MG63 (cell line): ENCODE data around the gene BAD. TPM values are rescaled to one million over a fixed set of nuclear protein-coding genes. Genes with fewer than 3 reads are reported as not detected.

ENCODE experiments used
- DNase-seq: peaks from one replicate; pipeline ENCODE4 v3.0.0-alpha.2; 2020
- H3K27me3 ChIP-seq: fragments of 250-450 bp; sonication (Bioruptor Pico); 2 replicates; pipeline ENCODE4 v1.5.1; 2020; ENCODE audit warnings: mild to moderate bottlenecking, moderate library complexity
- H3K36me3 ChIP-seq: fragments of 250-450 bp; sonication (Bioruptor Pico); 2 replicates; pipeline ENCODE4 v1.5.1; 2020; ENCODE audit warnings: mild to moderate bottlenecking, moderate library complexity
- H3K4me3 ChIP-seq: fragments of 250-450 bp; sonication (Bioruptor Pico); 2 replicates; pipeline ENCODE4 v1.5.1; 2020; ENCODE audit warnings: mild to moderate bottlenecking, moderate library complexity
- H3K9me3 ChIP-seq: fragments of 250-450 bp; sonication (Bioruptor Pico); 2 replicates; pipeline ENCODE4 v1.5.1; 2020; ENCODE audit warnings: mild to moderate bottlenecking, moderate library complexity
- total RNA-seq: library from RNA; depleted of rRNA; stranded (reverse); fragments of >200 nt; shearing (Covaris generic); gene quantifications from 2 replicates; pipeline ENCODE4 v1.2.3, GENCODE V29; 2014; ENCODE audit warnings: low replicate concordance

Gene BAD
- total RNA-seq, 1 experiment from 2014 or later: 166 TPM

GRCh38 chr11:64289002-64289564 is 4.6 kb upstream of the BAD start:
- DNase-seq: no peak
- H3K4me3 ChIP-seq: no peak overlapping the region
- H3K27me3 ChIP-seq: no peaks in the 10 kb centered on the region
- H3K9me3 ChIP-seq: no peaks in the 10 kb centered on the region
- H3K36me3 ChIP-seq: no peaks in the 10 kb centered on the region

- H3K4me3 ChIP-seq: no peak overlapping the region
Measured at GRCh38 chr11:64288353-64288750, 3.9 kb upstream of the BAD start.

GRCh38 chr11:64287676-64288352 is 3.3 kb upstream of the BAD start:
- DNase-seq: no peak
- H3K27me3 ChIP-seq: no peaks in the 10 kb centered on the region
- peaks cover 7% of the 10 kb centered on the region; the same call in 1 of the 2 replicates for H3K36me3 ChIP-seq
- H3K9me3 ChIP-seq: no peaks in the 10 kb centered on the region
- no peak overlapping the region for H3K4me3 ChIP-seq

More at GRCh38 chr11:64288353-64288750, 3.9 kb upstream of the BAD start:
- Histone ChIP-seq H3K27me3 (no peaks in the 10 kb centered on the region), H3K9me3 (no peaks in the 10 kb centered on the region), H3K36me3 (peaks cover 2% of the 10 kb centered on the region; the same call in 1 of the 2 replicates)
- DNase-seq: no peak

DNA sequence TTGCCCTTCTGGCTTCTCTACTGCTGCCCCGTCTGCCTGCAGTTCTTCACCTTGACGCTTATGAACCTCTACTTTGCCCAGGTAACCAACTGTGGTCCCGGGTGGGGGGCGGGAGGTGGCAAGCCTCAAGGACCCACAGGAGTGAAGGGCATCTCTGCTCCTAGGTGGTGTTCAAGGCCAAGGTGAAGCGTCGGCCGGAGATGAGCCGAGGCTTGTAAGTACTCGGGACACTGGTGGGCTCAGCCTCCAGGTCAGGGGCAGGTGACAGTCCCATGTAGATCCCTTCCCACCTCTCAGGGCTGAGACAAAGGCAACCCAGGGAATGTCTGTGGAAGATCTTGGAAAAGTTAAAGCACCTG is 2.3 kb upstream of the BAD start:
- no peak for DNase-seq
- Histone ChIP-seq H3K9me3 (no peaks in the 10 kb centered on the region), H3K27me3 (no peaks in the 10 kb centered on the region), H3K4me3 (no peak overlapping the region), H3K36me3 (peaks cover 13% of the 10 kb centered on the region)

DNA sequence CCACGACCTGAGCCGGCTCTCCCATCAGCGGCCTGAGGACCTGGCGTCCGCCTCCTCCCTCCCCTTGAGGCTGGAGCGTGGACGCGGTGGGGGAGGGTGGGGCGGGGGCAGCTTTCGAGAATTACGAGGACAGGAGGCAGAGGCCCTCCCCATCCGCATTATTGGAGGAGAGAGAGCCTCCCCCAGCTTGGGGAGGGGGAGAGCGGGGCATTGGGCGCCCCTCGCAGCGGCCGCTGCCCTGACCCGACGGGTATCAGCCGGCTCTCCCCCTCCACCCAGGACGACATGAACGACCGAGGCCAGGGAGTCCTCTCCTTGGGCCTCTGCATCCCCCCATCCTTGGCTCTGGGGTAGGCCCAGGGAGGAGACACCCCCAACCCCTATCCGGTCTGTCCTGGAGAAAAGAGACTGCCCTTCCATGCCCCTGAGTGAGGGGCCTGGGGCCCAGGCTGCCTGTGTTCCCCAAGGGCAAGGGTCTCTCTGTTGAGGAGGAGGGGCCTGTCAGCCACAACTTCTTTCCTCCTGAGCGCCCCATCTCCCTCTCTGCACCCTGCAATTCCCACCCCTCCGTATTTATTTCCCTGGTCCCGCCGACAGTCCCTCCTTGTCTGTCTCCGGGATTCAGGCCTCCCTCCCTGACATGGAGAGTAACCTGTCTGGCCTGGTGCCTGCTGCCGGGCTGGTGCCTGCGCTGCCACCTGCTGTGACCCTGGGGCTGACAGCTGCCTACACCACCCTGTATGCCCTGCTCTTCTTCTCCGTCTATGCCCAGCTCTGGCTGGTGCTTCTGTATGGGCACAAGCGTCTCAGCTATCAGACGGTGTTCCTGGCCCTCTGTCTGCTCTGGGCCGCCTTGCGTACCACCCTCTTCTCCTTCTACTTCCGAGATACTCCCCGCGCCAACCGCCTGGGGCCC is 1.7 kb upstream of the BAD start:
- Histone ChIP-seq H3K36me3 (peaks cover 13% of the 10 kb centered on the region), H3K4me3 (peak overlapping the region; percentile 70), H3K27me3 (no peaks in the 10 kb centered on the region), H3K9me3 (no peaks in the 10 kb centered on the region)
- no peak for DNase-seq

DNA sequence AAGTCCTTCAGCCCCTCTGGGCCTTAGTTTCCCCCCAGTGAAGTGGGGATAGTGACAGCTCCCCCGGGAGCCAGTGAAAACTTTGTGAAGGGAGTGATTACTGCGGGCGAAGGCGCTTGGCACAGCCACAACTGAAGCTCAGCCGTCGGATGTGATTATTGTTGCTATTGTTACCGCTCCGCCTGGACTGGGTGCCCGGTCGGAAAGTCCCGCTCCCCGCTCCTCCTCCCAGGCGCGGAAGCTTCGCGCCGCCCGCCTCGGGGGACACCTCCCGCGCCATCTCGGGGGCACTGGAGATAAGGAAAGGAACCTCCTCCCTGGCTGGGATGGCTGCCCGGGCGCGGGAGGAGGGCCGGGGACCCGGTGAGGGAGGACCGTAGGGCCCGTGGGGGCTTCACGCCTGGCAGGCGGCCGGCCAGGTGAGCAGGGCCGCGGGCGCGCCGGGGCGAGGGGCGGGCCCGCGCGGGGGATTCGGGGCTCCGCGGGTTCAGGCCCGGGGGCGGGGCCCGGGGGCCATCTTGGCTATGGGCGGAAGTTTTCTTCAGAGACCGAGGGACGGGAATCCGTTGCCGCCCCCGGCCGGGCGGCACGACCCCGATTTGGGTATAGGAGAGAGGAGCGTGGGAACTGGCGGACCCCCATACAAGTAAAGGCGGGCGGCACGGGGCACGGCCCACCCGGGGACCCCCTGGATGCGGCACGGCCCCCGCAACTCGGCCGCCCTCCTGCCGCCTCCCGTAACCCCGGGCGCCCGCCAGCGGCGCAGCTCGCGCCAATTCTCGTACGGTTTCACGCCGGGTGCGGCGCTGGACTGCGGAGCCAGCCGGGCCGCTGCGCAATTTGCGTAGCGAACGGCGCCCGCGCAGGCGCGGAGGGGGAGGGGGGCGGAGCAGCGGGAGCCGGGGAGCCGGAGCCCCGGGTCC is 758 bp upstream of the BAD start, which contains the start of gene GPR137:
Gene GPR137, plus strand, starts transcription at position 887 of the 923 bp plus-strand sequence. CDS start 677 bp downstream, outside the sequence.
- H3K9me3 ChIP-seq: no peaks in the 10 kb centered on the region
- peak; percentile 82 for DNase-seq
- H3K4me3 ChIP-seq: peak within 1 kb of the TSS; percentile 70

GRCh38 chr11:64283092-64283491 is 1.4 kb downstream of the BAD start:
- no peaks in the 10 kb centered on the region for H3K9me3 ChIP-seq

More for the DNA sequence above, 758 bp upstream of the BAD start, which contains the start of gene GPR137:
- H3K27me3 ChIP-seq: no peaks in the 10 kb centered on the region
- peaks cover 18% of the 10 kb centered on the region for H3K36me3 ChIP-seq

DNA sequence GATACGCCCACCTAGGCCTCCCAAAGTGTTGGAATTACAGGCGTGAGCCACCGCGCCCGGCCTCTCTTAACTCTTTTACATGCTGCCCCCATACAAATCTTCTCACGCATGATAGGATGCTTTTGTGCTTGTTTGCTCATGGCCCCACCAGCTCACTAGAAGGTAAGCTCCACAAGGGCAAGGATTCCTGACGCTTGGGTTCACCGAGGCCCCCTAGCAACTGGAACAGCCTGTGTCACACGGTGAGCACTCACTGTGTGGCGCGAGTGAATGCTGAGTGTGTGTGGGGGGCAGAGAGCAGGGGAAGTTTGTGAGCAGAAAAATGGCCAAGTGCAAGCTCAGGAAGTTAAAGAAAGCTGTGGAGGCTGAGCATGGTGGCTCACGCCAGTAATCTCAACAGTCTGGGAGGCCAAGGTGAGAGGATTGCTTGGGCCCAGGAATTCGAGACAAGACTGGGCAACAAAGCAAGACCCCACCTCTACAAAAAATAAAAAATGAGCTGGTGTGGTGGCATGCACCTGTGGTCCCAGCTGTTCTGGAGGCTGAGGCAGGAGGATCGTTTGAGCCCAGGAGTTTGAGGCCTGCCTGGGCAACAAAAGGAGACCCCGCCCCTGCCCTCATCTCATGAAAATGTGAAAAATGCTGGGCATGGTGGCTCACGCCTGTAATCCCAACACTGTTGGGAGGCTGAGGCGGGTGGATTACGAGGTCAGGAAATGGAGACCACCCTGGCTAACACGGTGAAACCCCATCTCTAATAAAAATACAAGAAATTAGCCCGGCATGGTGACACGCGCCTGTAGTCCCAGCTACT is 2.3 kb downstream of the BAD start:
- no peaks in the 10 kb centered on the region for H3K9me3 ChIP-seq
- H3K4me3 ChIP-seq: no peak overlapping the region
- peaks cover 26% of the 10 kb centered on the region for H3K36me3 ChIP-seq
- no peaks in the 10 kb centered on the region for H3K27me3 ChIP-seq
- no peak for DNase-seq

More at GRCh38 chr11:64283092-64283491, 1.4 kb downstream of the BAD start:
- H3K27me3 ChIP-seq: no peaks in the 10 kb centered on the region
- H3K4me3 ChIP-seq: no peak overlapping the region
- peaks cover 21% of the 10 kb centered on the region for H3K36me3 ChIP-seq
- DNase-seq: no peak

GRCh38 chr11:64278576-64279190 is 5.8 kb downstream of the BAD start:
- Histone ChIP-seq H3K36me3 (peaks cover 34% of the 10 kb centered on the region), H3K9me3 (no peaks in the 10 kb centered on the region), H3K27me3 (no peaks in the 10 kb centered on the region), H3K4me3 (no peak overlapping the region)
- DNase-seq: no peak

- no peaks in the 10 kb centered on the region for H3K27me3 ChIP-seq
- peaks cover 24% of the 10 kb centered on the region for H3K36me3 ChIP-seq
- H3K9me3 ChIP-seq: no peaks in the 10 kb centered on the region
- no peak overlapping the region for H3K4me3 ChIP-seq
- peak; percentile 95 for DNase-seq
Measured at GRCh38 chr11:64276653-64277431, 7.6 kb downstream of the BAD start.

DNA sequence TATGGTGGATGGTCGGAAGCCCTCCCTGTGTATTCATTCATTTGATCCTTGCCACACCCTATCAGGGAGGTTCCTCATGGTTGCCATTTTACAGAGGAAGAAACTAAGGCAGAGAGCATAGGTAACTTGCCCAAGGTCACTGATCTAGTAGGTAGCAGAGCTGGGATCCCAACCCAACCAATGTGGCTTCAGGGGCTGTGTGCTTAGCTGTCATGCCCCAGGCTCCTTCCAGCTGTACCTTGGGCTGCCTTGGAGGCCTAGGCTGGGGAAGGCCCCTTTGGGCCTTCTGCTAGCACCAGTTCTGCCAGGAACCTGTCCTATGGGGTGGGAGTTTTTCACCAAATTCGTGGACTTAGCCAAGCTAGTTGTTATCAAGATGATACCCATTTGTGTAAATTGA is 8.6 kb downstream of the BAD start:
- H3K27me3 ChIP-seq: no peaks in the 10 kb centered on the region
- H3K9me3 ChIP-seq: no peaks in the 10 kb centered on the region
- DNase-seq: no peak
- peaks cover 26% of the 10 kb centered on the region for H3K36me3 ChIP-seq
- no peak overlapping the region for H3K4me3 ChIP-seq

DNA sequence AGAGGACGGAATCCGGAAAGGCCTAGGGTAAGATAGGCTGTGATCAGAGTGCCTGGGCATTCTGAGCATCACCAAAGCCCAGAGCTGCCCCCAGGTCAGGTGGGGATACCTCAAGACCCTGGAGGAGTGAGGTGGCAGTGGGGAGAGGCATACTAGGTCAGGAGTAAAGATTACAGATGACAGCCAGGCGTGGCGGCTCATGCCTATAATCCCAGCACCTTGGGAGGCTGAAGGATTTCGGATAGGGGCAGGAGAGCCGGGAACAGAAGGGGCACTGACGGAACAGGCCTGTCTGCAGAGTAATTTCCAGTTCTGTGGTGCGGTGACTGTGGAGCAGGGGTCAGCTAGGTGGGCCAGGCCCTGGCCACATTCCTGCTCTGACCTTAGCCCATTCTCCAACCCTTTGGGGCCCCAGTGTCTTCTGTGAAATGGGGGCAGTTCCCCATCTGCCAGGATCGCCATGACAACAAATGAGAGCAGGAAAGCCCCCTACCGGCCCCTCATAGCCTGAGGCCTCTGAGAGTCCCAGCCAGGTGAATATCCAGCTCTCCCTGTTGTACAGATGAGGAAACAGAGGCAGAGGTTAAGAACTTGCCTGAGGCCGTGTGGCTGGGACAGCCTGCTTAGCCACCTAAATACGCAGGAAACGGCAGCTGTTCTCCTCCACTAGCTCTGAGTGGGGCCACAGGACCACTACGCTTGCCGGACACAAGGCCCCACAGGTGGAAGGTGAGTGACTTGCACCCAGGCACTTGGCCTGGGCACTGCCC is 9.2 kb downstream of the BAD start:
- H3K27me3 ChIP-seq: no peaks in the 10 kb centered on the region
- H3K9me3 ChIP-seq: no peaks in the 10 kb centered on the region
- DNase-seq: no peak
- peaks cover 23% of the 10 kb centered on the region for H3K36me3 ChIP-seq
- H3K4me3 ChIP-seq: no peak overlapping the region

- peak; percentile 99 for DNase-seq
- H3K27me3 ChIP-seq: no peaks in the 10 kb centered on the region
- no peaks in the 10 kb centered on the region for H3K9me3 ChIP-seq
- H3K36me3 ChIP-seq: peaks cover 10% of the 10 kb centered on the region
- peak overlapping the region; percentile 60 for H3K4me3 ChIP-seq
Measured at GRCh38 chr11:64269540-64270220, 14.8 kb downstream of the BAD start.
